Measurements from ENCODE around the gene DPP7. TPM values are rescaled to one million over a fixed set of nuclear protein-coding genes. Genes with fewer than 3 reads are reported as not detected.

The DPP7 gene
- polyA plus RNA-seq, 1 of the 3 experiments (the other 2 are of a cell fraction): 127 TPM

DNA sequence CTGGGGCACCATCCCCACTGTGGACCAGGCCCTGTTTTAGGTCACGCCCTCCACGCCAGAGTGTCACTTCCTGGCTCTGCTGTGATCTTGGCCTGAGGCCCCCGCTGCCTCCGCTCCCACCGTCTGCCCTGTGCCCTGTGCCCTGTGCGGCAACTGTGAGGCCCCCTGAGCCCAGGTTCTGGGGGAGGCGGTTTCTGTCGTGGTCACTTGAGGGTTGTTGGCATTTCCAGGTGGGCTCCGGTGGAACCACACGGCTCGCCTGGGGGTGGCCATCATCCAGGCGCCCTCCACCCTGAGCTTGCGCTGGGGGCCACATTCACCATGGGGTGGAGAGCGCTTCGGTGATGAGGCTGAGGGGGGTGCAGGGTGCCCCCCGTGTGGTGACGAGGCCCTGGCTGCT lies 6.6 kb downstream of the DPP7 start (continued):
- TF ChIP-seq, protein P1, sequence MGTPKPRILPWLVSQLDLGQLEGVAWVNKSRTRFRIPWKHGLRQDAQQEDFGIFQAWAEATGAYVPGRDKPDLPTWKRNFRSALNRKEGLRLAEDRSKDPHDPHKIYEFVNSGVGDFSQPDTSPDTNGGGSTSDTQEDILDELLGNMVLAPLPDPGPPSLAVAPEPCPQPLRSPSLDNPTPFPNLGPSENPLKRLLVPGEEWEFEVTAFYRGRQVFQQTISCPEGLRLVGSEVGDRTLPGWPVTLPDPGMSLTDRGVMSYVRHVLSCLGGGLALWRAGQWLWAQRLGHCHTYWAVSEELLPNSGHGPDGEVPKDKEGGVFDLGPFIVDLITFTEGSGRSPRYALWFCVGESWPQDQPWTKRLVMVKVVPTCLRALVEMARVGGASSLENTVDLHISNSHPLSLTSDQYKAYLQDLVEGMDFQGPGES (IDR thresholded peaks at IDR 0.05; ENCODE audit: low read depth, low read length): no peak
- TF ChIP-seq MXI1 (IDR thresholded peaks at IDR 0.05; ENCODE audit: low read depth, low read length) (no peak), TEAD4 (IDR thresholded peaks at IDR 0.05; ENCODE audit: borderline replicate concordance, insufficient read depth) (no peak), ELF1 (IDR thresholded peaks at IDR 0.05) (no peak), POLR2AphosphoS5 (IDR thresholded peaks at IDR 0.05; ENCODE audit: low read depth, low read length) (no peak), EP300 (IDR thresholded peaks at IDR 0.05; ENCODE audit: borderline replicate concordance in 1 of 2, low read depth in 1 of 2, low read length in 1 of 2) (no peak), FOXM1 (IDR thresholded peaks at IDR 0.05; ENCODE audit: low read depth) (no peak), RCOR1 (IDR thresholded peaks at IDR 0.05; ENCODE audit: low read length) (no peak), FOXJ3 (CRISPR knock-in tag; IDR thresholded peaks at IDR 0.05) (no peak)
- TF ChIP-seq, protein P2, sequence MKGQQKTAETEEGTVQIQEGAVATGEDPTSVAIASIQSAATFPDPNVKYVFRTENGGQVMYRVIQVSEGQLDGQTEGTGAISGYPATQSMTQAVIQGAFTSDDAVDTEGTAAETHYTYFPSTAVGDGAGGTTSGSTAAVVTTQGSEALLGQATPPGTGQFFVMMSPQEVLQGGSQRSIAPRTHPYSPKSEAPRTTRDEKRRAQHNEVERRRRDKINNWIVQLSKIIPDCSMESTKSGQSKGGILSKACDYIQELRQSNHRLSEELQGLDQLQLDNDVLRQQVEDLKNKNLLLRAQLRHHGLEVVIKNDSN (IDR thresholded peaks at IDR 0.05; ENCODE audit: borderline replicate concordance, low read depth): no peak
- TF ChIP-seq, protein P3, sequence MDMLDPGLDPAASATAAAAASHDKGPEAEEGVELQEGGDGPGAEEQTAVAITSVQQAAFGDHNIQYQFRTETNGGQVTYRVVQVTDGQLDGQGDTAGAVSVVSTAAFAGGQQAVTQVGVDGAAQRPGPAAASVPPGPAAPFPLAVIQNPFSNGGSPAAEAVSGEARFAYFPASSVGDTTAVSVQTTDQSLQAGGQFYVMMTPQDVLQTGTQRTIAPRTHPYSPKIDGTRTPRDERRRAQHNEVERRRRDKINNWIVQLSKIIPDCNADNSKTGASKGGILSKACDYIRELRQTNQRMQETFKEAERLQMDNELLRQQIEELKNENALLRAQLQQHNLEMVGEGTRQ (IDR thresholded peaks at IDR 0.05; ENCODE audit: borderline replicate concordance, low read depth, low read length): no peak
- TF ChIP-seq, protein P4, sequence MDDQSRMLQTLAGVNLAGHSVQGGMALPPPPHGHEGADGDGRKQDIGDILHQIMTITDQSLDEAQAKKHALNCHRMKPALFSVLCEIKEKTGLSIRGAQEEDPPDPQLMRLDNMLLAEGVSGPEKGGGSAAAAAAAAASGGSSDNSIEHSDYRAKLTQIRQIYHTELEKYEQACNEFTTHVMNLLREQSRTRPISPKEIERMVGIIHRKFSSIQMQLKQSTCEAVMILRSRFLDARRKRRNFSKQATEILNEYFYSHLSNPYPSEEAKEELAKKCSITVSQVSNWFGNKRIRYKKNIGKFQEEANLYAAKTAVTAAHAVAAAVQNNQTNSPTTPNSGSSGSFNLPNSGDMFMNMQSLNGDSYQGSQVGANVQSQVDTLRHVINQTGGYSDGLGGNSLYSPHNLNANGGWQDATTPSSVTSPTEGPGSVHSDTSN (IDR thresholded peaks at IDR 0.05): no peak

DNA sequence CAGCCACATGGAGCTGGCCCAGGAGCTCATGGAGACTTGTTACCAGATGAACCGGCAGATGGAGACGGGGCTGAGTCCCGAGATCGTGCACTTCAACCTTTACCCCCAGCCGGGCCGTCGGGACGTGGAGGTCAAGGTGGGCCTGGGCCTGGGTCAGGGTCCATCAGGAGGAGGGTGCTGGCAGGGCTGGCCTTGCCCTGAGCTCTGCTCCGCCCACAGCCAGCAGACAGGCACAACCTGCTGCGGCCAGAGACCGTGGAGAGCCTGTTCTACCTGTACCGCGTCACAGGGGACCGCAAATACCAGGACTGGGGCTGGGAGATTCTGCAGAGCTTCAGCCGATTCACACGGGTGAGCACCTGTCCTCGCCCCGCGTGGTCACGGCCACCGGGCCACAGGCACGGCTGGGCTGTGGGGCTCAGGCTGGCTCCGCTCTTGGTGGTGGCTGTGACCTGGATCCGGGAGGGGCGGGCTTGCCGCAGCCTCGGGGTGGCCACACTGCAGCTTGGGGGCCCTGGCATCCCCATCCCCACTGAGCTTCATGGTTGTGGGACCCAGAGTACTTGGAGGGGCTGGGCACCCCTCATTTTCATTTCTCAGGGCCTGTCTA lies 7.1 kb downstream of the DPP7 start:
- WGBS (ENCODE audit: low lambda C conversion rate): 95% methylated on average over 8 of the region's 27 CpGs
- H3K9me2 ChIP-seq: no peaks in the 10 kb centered on the region
- no peak overlapping the region for H3K4me2 ChIP-seq
- no peak overlapping the region for H3K27ac ChIP-seq (ENCODE audit: low read depth in 2 of 2, low read length in 1 of 2)
- ChIA-PET POLR2A (interaction anchor here (1.2 kb wide), 1 partner anchor 120 kb away, joined by 5 read pairs; the partner anchor contains the start of gene RNF224), CTCF (interaction anchor here (1.1 to 2.9 kb wide), 3 partner anchors 40 to 129 kb away, joined by 3 to 11 read pairs (median 4); partner anchors contain the start of gene NPDC1)
- no peaks in the 10 kb centered on the region for H3K4me1 ChIP-seq (ENCODE audit: control insufficient read depth in 1 of 2, insufficient read depth in 2 of 2, low read depth in 1 of 2, low read length in 1 of 2)
- H3K79me2 ChIP-seq (ENCODE audit: insufficient read depth): no peaks in the 10 kb centered on the region
- H3K9ac ChIP-seq: no peak overlapping the region
- H2AFZ ChIP-seq (ENCODE audit: low read depth): no peak overlapping the region
- no peak for DNase-seq
- peaks cover 5% of the 10 kb centered on the region for H3F3A ChIP-seq (replicated peaks; ENCODE audit: insufficient read depth)
- no peak overlapping the region for H3K4me3 ChIP-seq (ENCODE audit: low read depth in 2 of 2, low read length in 1 of 2)
- no peaks in the 10 kb centered on the region for H3K27me3 ChIP-seq (ENCODE audit: insufficient read depth)
- peaks cover 15 to 75% of the 10 kb centered on the region in 2 experiments for H3K36me3 ChIP-seq (replicated peaks in 1 of 2; ENCODE audit: control insufficient read depth in 1 of 2, insufficient read depth in 2 of 2, low read length in 1 of 2)
- H4K20me1 ChIP-seq (ENCODE audit: insufficient read depth): no peaks in the 10 kb centered on the region
- H3K9me3 ChIP-seq: no peaks in the 10 kb centered on the region
- TF ChIP-seq EZH2phosphoT487 (IDR thresholded peaks at IDR 0.05; ENCODE audit: borderline replicate concordance, low read depth) (no peak), FOXM1 (IDR thresholded peaks at IDR 0.05; ENCODE audit: low read depth) (no peak), RCOR1 (IDR thresholded peaks at IDR 0.05; ENCODE audit: low read length) (no peak), FOSL2 (IDR thresholded peaks at IDR 0.05; ENCODE audit: borderline replicate concordance, low read depth) (no peak), JUND (IDR thresholded peaks at IDR 0.05) (no peak), EP300 (IDR thresholded peaks at IDR 0.05; ENCODE audit: borderline replicate concordance in 1 of 2, low read depth in 1 of 2, low read length in 1 of 2) (no peak), GATA2 (CRISPR knock-in tag; IDR thresholded peaks at IDR 0.05) (no peak), POLR2AphosphoS5 (IDR thresholded peaks at IDR 0.05; ENCODE audit: low read depth, low read length) (no peak), NFIC (IDR thresholded peaks at IDR 0.05; ENCODE audit: borderline replicate concordance) (no peak)
- TF ChIP-seq, protein P5, sequence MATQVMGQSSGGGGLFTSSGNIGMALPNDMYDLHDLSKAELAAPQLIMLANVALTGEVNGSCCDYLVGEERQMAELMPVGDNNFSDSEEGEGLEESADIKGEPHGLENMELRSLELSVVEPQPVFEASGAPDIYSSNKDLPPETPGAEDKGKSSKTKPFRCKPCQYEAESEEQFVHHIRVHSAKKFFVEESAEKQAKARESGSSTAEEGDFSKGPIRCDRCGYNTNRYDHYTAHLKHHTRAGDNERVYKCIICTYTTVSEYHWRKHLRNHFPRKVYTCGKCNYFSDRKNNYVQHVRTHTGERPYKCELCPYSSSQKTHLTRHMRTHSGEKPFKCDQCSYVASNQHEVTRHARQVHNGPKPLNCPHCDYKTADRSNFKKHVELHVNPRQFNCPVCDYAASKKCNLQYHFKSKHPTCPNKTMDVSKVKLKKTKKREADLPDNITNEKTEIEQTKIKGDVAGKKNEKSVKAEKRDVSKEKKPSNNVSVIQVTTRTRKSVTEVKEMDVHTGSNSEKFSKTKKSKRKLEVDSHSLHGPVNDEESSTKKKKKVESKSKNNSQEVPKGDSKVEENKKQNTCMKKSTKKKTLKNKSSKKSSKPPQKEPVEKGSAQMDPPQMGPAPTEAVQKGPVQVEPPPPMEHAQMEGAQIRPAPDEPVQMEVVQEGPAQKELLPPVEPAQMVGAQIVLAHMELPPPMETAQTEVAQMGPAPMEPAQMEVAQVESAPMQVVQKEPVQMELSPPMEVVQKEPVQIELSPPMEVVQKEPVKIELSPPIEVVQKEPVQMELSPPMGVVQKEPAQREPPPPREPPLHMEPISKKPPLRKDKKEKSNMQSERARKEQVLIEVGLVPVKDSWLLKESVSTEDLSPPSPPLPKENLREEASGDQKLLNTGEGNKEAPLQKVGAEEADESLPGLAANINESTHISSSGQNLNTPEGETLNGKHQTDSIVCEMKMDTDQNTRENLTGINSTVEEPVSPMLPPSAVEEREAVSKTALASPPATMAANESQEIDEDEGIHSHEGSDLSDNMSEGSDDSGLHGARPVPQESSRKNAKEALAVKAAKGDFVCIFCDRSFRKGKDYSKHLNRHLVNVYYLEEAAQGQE (IDR thresholded peaks at IDR 0.05; ENCODE audit: low read depth, low read length): no peak
- TF ChIP-seq, protein P6, sequence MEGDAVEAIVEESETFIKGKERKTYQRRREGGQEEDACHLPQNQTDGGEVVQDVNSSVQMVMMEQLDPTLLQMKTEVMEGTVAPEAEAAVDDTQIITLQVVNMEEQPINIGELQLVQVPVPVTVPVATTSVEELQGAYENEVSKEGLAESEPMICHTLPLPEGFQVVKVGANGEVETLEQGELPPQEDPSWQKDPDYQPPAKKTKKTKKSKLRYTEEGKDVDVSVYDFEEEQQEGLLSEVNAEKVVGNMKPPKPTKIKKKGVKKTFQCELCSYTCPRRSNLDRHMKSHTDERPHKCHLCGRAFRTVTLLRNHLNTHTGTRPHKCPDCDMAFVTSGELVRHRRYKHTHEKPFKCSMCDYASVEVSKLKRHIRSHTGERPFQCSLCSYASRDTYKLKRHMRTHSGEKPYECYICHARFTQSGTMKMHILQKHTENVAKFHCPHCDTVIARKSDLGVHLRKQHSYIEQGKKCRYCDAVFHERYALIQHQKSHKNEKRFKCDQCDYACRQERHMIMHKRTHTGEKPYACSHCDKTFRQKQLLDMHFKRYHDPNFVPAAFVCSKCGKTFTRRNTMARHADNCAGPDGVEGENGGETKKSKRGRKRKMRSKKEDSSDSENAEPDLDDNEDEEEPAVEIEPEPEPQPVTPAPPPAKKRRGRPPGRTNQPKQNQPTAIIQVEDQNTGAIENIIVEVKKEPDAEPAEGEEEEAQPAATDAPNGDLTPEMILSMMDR (IDR thresholded peaks at IDR 0.05): no peak
- TF ChIP-seq, protein P7, sequence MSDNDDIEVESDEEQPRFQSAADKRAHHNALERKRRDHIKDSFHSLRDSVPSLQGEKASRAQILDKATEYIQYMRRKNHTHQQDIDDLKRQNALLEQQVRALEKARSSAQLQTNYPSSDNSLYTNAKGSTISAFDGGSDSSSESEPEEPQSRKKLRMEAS (IDR thresholded peaks at IDR 0.05; ENCODE audit: low read depth): no peak

All from SK-N-SH (cell line).